Heart left ventricle (tissue), 16 donors: ENCODE data around the gene EGFL6. TPM values are rescaled to one million over a fixed set of nuclear protein-coding genes. Genes with fewer than 3 reads are reported as not detected.
A peak's percentile ranks its signal among the peaks of the same experiment; 100 is the strongest.

Source experiments
- ATAC-seq, 4 donors: fragments of 200-7000 bp; cut with Tn5 transposase; one replicate each; pipeline ENCODE4 v1.9.1; 2020 to 2022; ENCODE audit warnings: moderate library complexity in 4 of 4, mild to moderate bottlenecking in 3 of 4, moderate number of reproducible peaks in 1 of 4
- DNase-seq, 5 donors: peaks; one replicate each; pipeline ENCODE4 v3.0.0-alpha.2; 2020
- H3K27ac ChIP-seq, 12 donors: fragments of 200-600 bp; sonication (generic) in 4 of 12; one replicate each; pipeline versions ENCODE4 v1.5.0 to v1.8.0; 2016 to 2022; ENCODE audit warnings: mild to moderate bottlenecking in 2 of 12
- H3K27me3 ChIP-seq, 9 donors: fragments of 200-600 bp; sonication (generic) in 2 of 9; one replicate each; pipeline versions ENCODE4 v1.5.1 to v1.8.0; 2016 to 2022; ENCODE audit warnings: mild to moderate bottlenecking in 3 of 9
- H3K36me3 ChIP-seq, 9 donors: fragments of 200-600 bp; sonication (generic) in 2 of 9; one replicate each; pipeline versions ENCODE4 v1.5.0 to v1.8.0; 2018 to 2022; ENCODE audit warnings: mild to moderate bottlenecking in 2 of 9
- H3K4me1 ChIP-seq, 12 donors: fragments of 200-600 bp; sonication (generic) in 4 of 12; one replicate each; pipeline versions ENCODE4 v1.5.0 to v1.8.0; 2016 to 2022; ENCODE audit warnings: mild to moderate bottlenecking in 3 of 12
- H3K4me3 ChIP-seq, 12 donors: fragments of 200-600 bp; sonication (generic) in 4 of 12; one replicate each; pipeline versions ENCODE4 v1.5.0 to v1.8.0; 2017 to 2022; ENCODE audit warnings: mild to moderate bottlenecking in 9 of 12, moderate library complexity in 4 of 12
- H3K9me3 ChIP-seq, 12 donors: fragments of 200-600 bp; sonication (generic) in 4 of 12; one replicate each; pipeline versions ENCODE4 v1.5.0 to v1.8.0; 2016 to 2022; ENCODE audit warnings: mild to moderate bottlenecking in 1 of 12
- CTCF ChIP-seq, 12 donors: fragments of 200-600 bp; sonication (generic) in 4 of 12; IDR thresholded peaks; one replicate each; pipeline versions ENCODE4 v1.5.0 to v1.8.0; 2018 to 2022; ENCODE audit warnings: antibody characterized with exemption in 12 of 12, mild to moderate bottlenecking in 5 of 12
- POLR2A ChIP-seq, 2 donors: fragments of 450-650 bp; IDR thresholded peaks; one replicate each; pipeline ENCODE4 v1.6.1; 2017; ENCODE audit warnings: antibody characterized with exemption in 2 of 2, mild to moderate bottlenecking in 2 of 2, moderate library complexity in 2 of 2
- WGBS, 4 donors: extraction: QIAGEN DNeasy Blood & Tissue Kit in 2 of 4; methylation state at CpG; one replicate each; pipeline versions ENCODE4 v1.1.5 to v1.1.7; 2013 to 2018; 5-methylcytosine and 5-hydroxymethylcytosine counted together
- intact Hi-C, 10 donors: fragments of 100-400 bp; cut with DNase I; formaldehyde crosslinking; loops; one replicate each; pipeline versions ENCODE4 v1.11.1 to v1.14.2; 2022
- polyA plus RNA-seq, 2 donors: library from polyadenylated mRNA; stranded (reverse); fragments of 200-250 nt; gene quantifications; one replicate each; pipeline ENCODE4 v1.2.3, GENCODE V29; 2013
- total RNA-seq, 9 donors: library from RNA; depleted of rRNA in 2 of 9; stranded (reverse); fragments of >200 nt in 2 of 9; fragmentation: NEBNext Ultra II Directional in 3 of 9; extraction: Animal tissue kit (Norgen Biotek cat#: 25700) in 3 of 9; gene quantifications; one replicate each; pipeline versions ENCODE4 v1.1.0 to v1.2.4, GENCODE V29; 2016 to 2023
- donor health status: ischemic (EF 13 %, LVEDD 7.1; RV severe dilation, severe dysfunction).
- donor health status: healthy with polysubstance abuse.
- donor health status: DM: no; HTN: yes; CAD: no.
- donor health status: DM: no; HTN: no; CAD: no.
- donor health status: ischemic (EF 25% LVEDD 6.9; RV normal size, moderate dysfunction).
- donor health status: ischemic (EF 25% LVEDD 5.7; RV mildly dilated, moderate dysfunction).
- donor health status: healthy.
- donor health status: DM: yes; HTN: yes; CAD: no.
- donor health status: ischemic (EF 35%, LVEDD 5.7; RV mildly dilated, moderate dysfunction).
- donor health status: nonischemic (EF 11% LVEDD 7.7; RV severe dilation, severe dysfunction).
- donor health status: DM: yes; HTN: yes; CAD: no.
- donor health status: PGD.
- donor health status: ischemic (EF 29% LVEDD 5.4; RV normal size, mild dysfunction).
- donor health status: nonischemic (EF 23%, LVEDD 6.1; RV moderate dilation, normal function).

EGFL6 gene
- total and polyA plus RNA-seq, 11 donors, result 2.4 TPM; not detected in 10

DNA sequence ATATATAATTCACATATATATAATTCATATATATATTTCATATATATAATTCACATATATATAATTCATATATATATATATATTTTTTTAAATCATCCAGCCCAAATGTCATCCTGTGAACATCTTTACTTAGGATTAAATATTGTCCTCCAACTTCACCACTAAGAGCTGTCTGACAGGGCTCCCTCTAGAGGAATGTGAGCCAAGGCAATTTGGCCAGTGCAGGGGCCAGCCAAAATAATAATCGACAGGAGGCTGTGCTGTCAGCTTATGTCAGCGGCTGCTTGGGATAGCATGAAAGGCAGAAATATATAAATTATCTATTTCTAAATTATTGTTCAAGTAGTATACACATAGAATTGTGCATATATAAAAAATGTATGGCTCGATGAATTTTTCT lies 29.5 kb downstream of the EGFL6 start:
- DNase-seq, result no peak
- Histone ChIP-seq H3K4me1 (no peaks in the 10 kb centered on the region), H3K36me3 (no peaks in the 10 kb centered on the region), H3K4me3 (no peak overlapping the region), H3K27ac (no peak overlapping the region), H3K27me3 (peaks cover 0 to 39% (median 0%) of the 10 kb centered on the region in 9 donors), H3K9me3 (no peaks in the 10 kb centered on the region)
- TF ChIP-seq POLR2A (IDR thresholded peaks at IDR 0.05) (no peak), CTCF (IDR thresholded peaks at IDR 0.05) (peak in 1 of 12 donors; percentile 7)
- intact Hi-C loops, result no loop called here
- WGBS, 4 donors, result 59 to 72% (median 67%) methylated on average over 3 of the region's 3 CpGs
- ATAC-seq, result peak in 1 of 4 donors; percentile 51

DNA sequence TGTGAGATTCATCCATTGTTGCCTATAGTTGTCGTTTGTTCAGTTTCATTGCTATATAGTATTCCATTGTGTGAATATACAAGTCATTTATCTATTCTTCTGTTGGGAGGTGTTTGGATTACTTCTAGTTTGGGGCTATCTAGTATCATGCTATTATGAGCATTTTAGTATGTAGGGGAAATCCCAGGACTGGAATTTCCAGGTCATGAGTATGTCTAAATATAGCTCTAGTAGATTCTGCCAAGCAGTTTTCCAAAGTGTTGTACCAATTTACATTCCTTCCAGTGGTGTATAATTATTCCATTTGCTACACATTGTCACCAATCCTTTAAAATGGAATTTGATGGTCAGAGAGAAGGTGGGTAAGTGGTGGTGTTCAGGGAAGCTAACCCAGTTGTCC lies 30.1 kb downstream of the EGFL6 start:
- peak in 2 of 4 donors; percentile 72 to 74 for ATAC-seq
- peaks cover 0 to 42% (median 0%) of the 10 kb centered on the region in 9 donors for H3K27me3 ChIP-seq
- peak overlapping the region in 1 of 12 donors; percentile 48 for H3K27ac ChIP-seq

DNA sequence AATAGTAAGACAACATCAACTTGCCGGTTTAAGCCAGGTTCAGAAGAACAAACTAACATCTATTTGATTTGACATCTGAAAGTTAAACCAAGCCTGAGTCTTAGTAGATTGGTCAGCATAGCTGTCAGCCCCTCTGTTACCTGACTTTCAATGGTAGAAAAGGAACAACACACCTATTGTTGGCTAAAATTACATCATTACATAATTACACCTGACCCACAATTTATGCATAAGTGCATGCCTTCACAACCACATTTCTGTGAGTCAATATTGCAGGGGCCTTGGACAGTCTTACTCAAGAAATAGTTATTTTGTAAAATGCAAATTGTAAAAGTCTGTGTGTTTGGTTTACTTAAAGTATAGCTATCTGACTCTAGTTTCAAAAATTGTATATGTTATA lies 36.2 kb downstream of the EGFL6 start:
- H3K4me1 ChIP-seq, result no peaks in the 10 kb centered on the region
- H3K4me3 ChIP-seq, result no peak overlapping the region
- intact Hi-C loops, result no loop called here
- 76 to 93% (median 89%) methylated on average over 1 of the region's 1 CpG for whole genome bisulfite sequencing, 4 donors
- TF ChIP-seq POLR2A (IDR thresholded peaks at IDR 0.05) (no peak), CTCF (IDR thresholded peaks at IDR 0.05) (no peak)
- peaks cover 0 to 30% (median 0%) of the 10 kb centered on the region in 9 donors for H3K27me3 ChIP-seq
- H3K9me3 ChIP-seq, result no peaks in the 10 kb centered on the region
- no peak for ATAC-seq
- no peak for DNase-seq
- no peaks in the 10 kb centered on the region for H3K36me3 ChIP-seq
- no peak overlapping the region for H3K27ac ChIP-seq

More for the DNA sequence above, 30.1 kb downstream of the EGFL6 start:
- intact Hi-C loops, result no loop called here
- Histone ChIP-seq H3K36me3 (no peaks in the 10 kb centered on the region), H3K4me3 (no peak overlapping the region), H3K4me1 (no peaks in the 10 kb centered on the region), H3K9me3 (no peaks in the 10 kb centered on the region)
- no peak for TF ChIP-seq POLR2A (IDR thresholded peaks at IDR 0.05)
- TF ChIP-seq CTCF (IDR thresholded peaks at IDR 0.05), result no peak
- DNase-seq, result no peak
- 76 to 88% (median 81%) methylated on average over 1 of the region's 1 CpG for WGBS, 4 donors

DNA sequence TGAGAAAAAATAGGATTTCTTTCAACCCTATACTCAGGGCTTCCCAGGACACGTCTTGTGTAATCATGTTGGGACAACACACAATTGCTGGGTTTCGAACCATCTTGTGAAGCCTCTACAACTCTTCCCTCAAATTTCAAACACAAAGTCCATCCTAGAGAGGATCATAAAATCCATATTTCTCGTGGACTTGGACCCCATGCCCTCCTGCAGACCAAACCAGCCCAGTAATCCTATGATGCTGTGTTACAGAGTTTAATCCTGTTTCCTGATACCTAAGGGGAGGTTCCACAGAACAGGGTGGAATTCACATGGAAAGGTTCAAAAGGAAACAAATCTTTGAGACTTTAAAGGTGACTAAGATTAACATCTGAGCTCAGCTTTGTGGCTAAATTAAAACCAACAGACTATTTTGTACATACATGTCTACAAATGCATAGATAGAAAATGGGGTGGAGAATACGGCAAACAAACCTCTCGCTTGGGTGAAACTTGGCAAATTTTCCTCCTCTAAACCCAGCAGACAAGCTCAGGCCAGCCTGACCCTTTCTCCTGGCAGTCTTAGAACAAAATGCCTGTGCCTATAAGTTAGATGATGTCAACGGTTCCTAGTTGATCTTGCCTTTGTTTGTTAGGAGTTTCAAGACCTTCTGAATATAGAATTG lies 38.1 kb downstream of the EGFL6 start:
- DNase-seq, result no peak

More for the DNA sequence above, 38.1 kb downstream of the EGFL6 start:
- peaks cover 0 to 15% (median 0%) of the 10 kb centered on the region in 9 donors for H3K27me3 ChIP-seq
- no peaks in the 10 kb centered on the region for H3K4me1 ChIP-seq
- whole genome bisulfite sequencing, 4 donors, result 56 to 86% (median 77%) methylated on average over 6 of the region's 6 CpGs
- no peaks in the 10 kb centered on the region for H3K9me3 ChIP-seq
- no peaks in the 10 kb centered on the region for H3K36me3 ChIP-seq
- no peak overlapping the region for H3K4me3 ChIP-seq
- no peak overlapping the region for H3K27ac ChIP-seq
- intact Hi-C loops, result no loop called here
- TF ChIP-seq POLR2A (IDR thresholded peaks at IDR 0.05) (no peak), CTCF (IDR thresholded peaks at IDR 0.05) (no peak)
- no peak for ATAC-seq
